Measurements from ENCODE around the gene HOXB7. TPM values are rescaled to one million over a fixed set of nuclear protein-coding genes. Genes with fewer than 3 reads are reported as not detected.

HOXB7 gene
- total RNA-seq, 1 donor from 2014 or later: 0.64 TPM

DNA sequence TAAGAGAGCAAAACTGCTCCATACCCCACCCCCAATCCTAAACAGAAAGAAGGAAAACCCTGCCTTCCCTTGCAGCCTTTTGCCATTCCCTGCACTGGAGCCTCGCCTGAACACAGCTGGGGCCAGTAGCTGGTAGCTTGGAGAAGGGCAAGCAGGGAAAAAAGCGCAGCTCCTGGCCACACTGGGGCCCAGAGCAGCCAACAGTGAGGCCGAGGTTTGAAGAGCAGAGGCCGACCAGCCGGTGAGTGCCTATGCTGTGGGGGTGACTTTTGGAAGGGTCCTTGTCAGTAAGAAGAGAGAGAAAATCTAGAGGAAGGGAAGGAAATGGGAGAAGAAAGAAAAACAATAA, 18.6 kb upstream of the HOXB7 start:
- TF ChIP-seq, protein P1, sequence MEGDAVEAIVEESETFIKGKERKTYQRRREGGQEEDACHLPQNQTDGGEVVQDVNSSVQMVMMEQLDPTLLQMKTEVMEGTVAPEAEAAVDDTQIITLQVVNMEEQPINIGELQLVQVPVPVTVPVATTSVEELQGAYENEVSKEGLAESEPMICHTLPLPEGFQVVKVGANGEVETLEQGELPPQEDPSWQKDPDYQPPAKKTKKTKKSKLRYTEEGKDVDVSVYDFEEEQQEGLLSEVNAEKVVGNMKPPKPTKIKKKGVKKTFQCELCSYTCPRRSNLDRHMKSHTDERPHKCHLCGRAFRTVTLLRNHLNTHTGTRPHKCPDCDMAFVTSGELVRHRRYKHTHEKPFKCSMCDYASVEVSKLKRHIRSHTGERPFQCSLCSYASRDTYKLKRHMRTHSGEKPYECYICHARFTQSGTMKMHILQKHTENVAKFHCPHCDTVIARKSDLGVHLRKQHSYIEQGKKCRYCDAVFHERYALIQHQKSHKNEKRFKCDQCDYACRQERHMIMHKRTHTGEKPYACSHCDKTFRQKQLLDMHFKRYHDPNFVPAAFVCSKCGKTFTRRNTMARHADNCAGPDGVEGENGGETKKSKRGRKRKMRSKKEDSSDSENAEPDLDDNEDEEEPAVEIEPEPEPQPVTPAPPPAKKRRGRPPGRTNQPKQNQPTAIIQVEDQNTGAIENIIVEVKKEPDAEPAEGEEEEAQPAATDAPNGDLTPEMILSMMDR (IDR thresholded peaks at IDR 0.05; ENCODE audit: partially characterized antibody, unreplicated experiment): no peak
- peaks cover 25% of the 10 kb centered on the region for H3K27me3 Mint-ChIP-seq (ENCODE audit: unreplicated experiment)

DNA sequence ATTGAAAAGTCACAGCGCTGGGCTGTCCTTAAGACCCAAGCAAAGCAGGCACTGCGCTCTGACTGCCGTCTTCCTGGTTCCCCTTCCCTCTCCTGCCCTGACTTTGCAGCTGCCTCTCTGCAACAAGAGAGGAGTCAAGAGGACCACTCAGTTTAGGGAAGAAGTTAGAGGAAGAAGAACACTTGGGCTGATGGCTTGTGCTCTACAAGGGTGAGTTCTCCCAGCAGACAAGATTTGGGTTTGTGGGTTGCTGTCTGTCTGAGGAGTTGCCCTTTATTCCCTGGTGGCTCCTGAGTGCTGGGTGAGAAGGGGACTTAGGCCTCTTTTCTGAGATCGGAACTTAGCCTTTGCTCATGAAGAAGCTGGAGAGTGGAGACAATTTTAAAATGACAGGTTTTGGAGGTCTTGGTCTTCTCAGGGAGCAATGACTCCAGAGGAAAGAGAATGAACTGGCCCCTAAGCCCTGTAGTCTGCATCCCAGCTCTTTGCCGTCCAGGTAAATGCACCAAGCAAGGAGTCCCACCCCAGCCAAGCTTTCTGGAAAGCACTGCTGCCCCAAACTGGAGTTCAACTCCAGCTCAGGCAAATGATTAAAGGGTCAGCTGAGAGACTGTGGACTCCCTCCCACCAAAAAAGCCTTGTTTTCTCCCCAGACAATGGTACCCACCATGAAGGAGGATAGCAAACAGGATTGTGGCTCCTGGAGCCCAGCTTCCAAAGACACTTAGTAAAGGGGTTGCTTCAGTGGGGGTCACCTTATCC, 18.0 kb upstream of the HOXB7 start:
- no peak for DNase-seq
- TF ChIP-seq, protein P1 (IDR thresholded peaks at IDR 0.05; ENCODE audit: partially characterized antibody, unreplicated experiment): no peak
- Mint-ChIP-seq H3K4me3 (ENCODE audit: unreplicated experiment) (no peak overlapping the region), H3K27me3 (ENCODE audit: unreplicated experiment) (peaks cover 26% of the 10 kb centered on the region), H3K4me1 (ENCODE audit: low read depth, unreplicated experiment) (no peaks in the 10 kb centered on the region), H3K36me3 (ENCODE audit: unreplicated experiment) (no peaks in the 10 kb centered on the region), H3K9me3 (ENCODE audit: unreplicated experiment) (peaks cover 5% of the 10 kb centered on the region), H3K27ac (ENCODE audit: unreplicated experiment) (no peak overlapping the region)

More for the DNA sequence above, 18.6 kb upstream of the HOXB7 start:
- no peaks in the 10 kb centered on the region for H3K4me1 Mint-ChIP-seq (ENCODE audit: low read depth, unreplicated experiment)
- H3K36me3 Mint-ChIP-seq (ENCODE audit: unreplicated experiment): no peaks in the 10 kb centered on the region
- peaks cover 5% of the 10 kb centered on the region for H3K9me3 Mint-ChIP-seq (ENCODE audit: unreplicated experiment)
- no peak overlapping the region for H3K4me3 Mint-ChIP-seq (ENCODE audit: unreplicated experiment)
- no peak for DNase-seq
- H3K27ac Mint-ChIP-seq (ENCODE audit: unreplicated experiment): no peak overlapping the region

DNA sequence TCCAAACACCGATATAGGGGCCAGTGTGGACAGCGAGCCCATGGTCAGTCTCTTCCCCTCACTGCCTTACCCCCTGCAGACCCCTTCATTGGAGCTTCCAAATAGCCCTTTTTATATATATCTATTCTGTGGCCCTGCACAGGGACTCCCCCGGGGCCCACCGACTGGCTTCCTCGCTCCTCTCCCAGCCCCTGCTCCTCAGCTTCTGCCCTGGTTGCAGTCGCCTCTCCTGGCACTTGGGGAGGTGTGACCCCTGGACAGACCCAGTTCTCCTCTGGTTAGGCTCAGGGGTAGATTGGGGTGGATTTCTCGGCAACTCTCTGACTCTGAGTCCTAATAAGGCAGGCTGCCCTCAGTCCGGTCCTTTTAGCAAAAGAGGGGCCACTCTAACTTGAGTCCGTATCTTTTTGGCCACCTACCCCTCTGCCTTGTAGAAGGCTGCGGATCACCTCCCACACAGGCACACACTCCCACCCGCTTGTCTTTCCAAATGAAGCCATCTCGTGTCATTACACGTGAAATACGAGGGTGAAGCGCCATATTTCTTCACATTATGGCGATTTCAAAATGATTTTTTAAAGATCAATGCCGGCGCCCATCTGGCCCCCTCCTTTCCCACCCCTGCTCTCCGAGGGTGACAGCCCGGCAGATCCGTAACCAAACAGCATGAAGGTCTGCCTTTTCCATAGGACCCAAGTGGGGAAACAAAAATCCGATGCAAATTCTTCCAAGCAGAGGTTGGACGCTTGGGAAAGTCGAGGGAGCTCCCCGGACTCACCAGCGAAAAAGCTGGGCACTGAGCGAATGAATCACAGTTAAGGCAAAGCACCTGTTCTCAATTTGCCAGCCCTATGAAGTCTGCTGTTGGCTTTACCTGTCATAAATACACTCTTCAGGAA, 17.1 kb upstream of the HOXB7 start:
- no peak overlapping the region for H3K4me3 Mint-ChIP-seq (ENCODE audit: unreplicated experiment)
- H3K36me3 Mint-ChIP-seq (ENCODE audit: unreplicated experiment): no peaks in the 10 kb centered on the region
- TF ChIP-seq, protein P1 (IDR thresholded peaks at IDR 0.05; ENCODE audit: partially characterized antibody, unreplicated experiment): no peak
- H3K27me3 Mint-ChIP-seq (ENCODE audit: unreplicated experiment): peaks cover 30% of the 10 kb centered on the region
- H3K27ac Mint-ChIP-seq (ENCODE audit: unreplicated experiment): no peak overlapping the region
- H3K4me1 Mint-ChIP-seq (ENCODE audit: low read depth, unreplicated experiment): no peaks in the 10 kb centered on the region
- DNase-seq: no peak
- peaks cover 5% of the 10 kb centered on the region for H3K9me3 Mint-ChIP-seq (ENCODE audit: unreplicated experiment)

DNA sequence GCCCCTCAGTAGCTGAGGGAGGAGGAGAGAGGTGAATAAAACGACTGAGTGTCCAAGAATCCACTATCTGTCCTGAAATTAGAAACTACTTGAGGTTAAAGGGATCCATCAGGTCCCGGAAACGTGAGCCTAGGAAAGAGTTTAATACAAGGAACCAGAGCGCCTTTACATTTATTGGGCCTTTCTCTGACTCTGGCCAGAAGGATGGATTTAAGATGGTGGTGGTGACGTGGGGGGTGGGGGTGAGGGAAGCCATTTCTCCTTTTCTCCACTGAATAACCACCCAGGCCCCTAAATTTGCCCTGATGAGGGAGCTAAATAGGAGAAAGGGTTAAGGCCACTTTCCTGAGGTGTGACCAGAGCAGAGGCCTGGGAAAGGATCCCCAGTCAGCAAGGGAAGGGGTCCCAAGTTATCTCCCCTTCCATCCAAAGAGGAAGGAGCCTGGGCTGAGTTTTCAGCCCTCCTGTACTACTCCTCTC, 16.3 kb upstream of the HOXB7 start:
- H3K36me3 Mint-ChIP-seq (ENCODE audit: unreplicated experiment): no peaks in the 10 kb centered on the region
- H3K27me3 Mint-ChIP-seq (ENCODE audit: unreplicated experiment): peaks cover 30% of the 10 kb centered on the region
- TF ChIP-seq, protein P1 (IDR thresholded peaks at IDR 0.05; ENCODE audit: partially characterized antibody, unreplicated experiment): no peak
- no peaks in the 10 kb centered on the region for H3K4me1 Mint-ChIP-seq (ENCODE audit: low read depth, unreplicated experiment)
- no peak overlapping the region for H3K4me3 Mint-ChIP-seq (ENCODE audit: unreplicated experiment)
- DNase-seq: no peak
- H3K27ac Mint-ChIP-seq (ENCODE audit: unreplicated experiment): no peak overlapping the region
- H3K9me3 Mint-ChIP-seq (ENCODE audit: unreplicated experiment): peaks cover 6% of the 10 kb centered on the region
